Measurements from ENCODE around the gene CHRD. TPM values are rescaled to one million over a fixed set of nuclear protein-coding genes. Genes with fewer than 3 reads are reported as not detected.

CHRD gene
- total and polyA plus RNA-seq, 9 of the 15 experiments (the other 6 are each of a cell fraction or from before 2014, with no cell fraction given), result 0.11 to 1.3 (median 0.59) TPM; not detected in 3

DNA sequence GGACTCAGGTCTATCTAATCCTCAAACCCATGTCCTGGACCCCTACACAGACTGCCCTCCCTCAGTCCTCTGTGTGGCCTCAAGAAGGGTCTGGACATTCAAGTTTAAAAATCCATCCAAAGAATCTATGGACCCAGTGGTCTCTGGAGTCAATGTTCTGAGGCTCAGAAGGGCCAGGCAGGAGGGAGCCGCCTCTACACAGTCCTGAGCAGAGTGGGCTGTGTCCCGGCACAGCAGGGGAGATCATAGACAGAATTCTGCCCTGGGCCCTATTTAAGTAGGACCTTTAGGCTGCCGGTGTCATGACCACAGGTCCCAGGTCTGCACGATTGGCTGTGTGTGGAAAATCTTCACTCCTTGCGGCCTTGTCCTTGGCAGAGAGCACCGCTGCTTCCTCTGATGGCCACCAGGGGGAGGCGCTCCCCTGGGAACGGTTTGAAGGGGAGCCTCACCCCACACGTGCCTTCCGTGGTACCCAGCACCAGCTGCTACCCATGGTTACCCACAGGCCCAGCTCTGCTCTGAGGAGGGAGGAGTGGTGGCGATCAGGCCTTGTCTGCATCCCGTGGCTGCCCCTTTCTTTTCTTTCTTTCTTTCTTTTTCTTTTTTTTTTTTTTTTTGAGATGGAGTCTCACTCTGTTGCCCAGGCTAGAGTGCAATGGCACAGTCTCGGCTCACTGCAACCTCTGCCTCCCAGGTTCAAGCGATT is 37.9 kb downstream of the CHRD start (continued):
- TF ChIP-seq, protein P1, sequence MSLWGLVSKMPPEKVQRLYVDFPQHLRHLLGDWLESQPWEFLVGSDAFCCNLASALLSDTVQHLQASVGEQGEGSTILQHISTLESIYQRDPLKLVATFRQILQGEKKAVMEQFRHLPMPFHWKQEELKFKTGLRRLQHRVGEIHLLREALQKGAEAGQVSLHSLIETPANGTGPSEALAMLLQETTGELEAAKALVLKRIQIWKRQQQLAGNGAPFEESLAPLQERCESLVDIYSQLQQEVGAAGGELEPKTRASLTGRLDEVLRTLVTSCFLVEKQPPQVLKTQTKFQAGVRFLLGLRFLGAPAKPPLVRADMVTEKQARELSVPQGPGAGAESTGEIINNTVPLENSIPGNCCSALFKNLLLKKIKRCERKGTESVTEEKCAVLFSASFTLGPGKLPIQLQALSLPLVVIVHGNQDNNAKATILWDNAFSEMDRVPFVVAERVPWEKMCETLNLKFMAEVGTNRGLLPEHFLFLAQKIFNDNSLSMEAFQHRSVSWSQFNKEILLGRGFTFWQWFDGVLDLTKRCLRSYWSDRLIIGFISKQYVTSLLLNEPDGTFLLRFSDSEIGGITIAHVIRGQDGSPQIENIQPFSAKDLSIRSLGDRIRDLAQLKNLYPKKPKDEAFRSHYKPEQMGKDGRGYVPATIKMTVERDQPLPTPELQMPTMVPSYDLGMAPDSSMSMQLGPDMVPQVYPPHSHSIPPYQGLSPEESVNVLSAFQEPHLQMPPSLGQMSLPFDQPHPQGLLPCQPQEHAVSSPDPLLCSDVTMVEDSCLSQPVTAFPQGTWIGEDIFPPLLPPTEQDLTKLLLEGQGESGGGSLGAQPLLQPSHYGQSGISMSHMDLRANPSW (CRISPR knock-in tag; IDR thresholded peaks at IDR 0.05), result no peak
- no peak for TF ChIP-seq NEUROD1 (IDR thresholded peaks at IDR 0.05; ENCODE audit: borderline replicate concordance, low read depth, low read length, partially characterized antibody)
- TF ChIP-seq, protein P2, sequence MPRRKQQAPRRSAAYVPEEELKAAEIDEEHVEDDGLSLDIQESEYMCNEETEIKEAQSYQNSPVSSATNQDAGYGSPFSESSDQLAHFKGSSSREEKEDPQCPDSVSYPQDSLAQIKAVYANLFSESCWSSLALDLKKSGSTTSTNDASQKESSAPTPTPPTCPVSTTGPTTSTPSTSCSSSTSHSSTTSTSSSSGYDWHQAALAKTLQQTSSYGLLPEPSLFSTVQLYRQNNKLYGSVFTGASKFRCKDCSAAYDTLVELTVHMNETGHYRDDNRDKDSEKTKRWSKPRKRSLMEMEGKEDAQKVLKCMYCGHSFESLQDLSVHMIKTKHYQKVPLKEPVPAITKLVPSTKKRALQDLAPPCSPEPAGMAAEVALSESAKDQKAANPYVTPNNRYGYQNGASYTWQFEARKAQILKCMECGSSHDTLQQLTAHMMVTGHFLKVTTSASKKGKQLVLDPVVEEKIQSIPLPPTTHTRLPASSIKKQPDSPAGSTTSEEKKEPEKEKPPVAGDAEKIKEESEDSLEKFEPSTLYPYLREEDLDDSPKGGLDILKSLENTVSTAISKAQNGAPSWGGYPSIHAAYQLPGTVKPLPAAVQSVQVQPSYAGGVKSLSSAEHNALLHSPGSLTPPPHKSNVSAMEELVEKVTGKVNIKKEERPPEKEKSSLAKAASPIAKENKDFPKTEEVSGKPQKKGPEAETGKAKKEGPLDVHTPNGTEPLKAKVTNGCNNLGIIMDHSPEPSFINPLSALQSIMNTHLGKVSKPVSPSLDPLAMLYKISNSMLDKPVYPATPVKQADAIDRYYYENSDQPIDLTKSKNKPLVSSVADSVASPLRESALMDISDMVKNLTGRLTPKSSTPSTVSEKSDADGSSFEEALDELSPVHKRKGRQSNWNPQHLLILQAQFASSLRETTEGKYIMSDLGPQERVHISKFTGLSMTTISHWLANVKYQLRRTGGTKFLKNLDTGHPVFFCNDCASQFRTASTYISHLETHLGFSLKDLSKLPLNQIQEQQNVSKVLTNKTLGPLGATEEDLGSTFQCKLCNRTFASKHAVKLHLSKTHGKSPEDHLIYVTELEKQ (CRISPR knock-in tag; IDR thresholded peaks at IDR 0.05), result no peak
- TF ChIP-seq MAZ (CRISPR knock-in tag; conservative IDR thresholded peaks at IDR 0.05 in 1 of 2, IDR thresholded peaks at IDR 0.05 in 1 of 2), result no peak
- no peak for TF ChIP-seq RBM15 (IDR thresholded peaks at IDR 0.05; ENCODE audit: insufficient read depth, low read length)
- no peak for TF ChIP-seq NFXL1 (CRISPR knock-in tag; IDR thresholded peaks at IDR 0.05)
- TF ChIP-seq, protein P3, sequence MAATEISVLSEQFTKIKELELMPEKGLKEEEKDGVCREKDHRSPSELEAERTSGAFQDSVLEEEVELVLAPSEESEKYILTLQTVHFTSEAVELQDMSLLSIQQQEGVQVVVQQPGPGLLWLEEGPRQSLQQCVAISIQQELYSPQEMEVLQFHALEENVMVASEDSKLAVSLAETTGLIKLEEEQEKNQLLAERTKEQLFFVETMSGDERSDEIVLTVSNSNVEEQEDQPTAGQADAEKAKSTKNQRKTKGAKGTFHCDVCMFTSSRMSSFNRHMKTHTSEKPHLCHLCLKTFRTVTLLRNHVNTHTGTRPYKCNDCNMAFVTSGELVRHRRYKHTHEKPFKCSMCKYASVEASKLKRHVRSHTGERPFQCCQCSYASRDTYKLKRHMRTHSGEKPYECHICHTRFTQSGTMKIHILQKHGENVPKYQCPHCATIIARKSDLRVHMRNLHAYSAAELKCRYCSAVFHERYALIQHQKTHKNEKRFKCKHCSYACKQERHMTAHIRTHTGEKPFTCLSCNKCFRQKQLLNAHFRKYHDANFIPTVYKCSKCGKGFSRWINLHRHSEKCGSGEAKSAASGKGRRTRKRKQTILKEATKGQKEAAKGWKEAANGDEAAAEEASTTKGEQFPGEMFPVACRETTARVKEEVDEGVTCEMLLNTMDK (IDR thresholded peaks at IDR 0.05; ENCODE audit: borderline replicate concordance, insufficient read depth, low read depth, low read length, poor library complexity, severe bottlenecking), result peak; percentile 40
- TF ChIP-seq HOXB6 (CRISPR knock-in tag; IDR thresholded peaks at IDR 0.05; ENCODE audit: borderline replicate concordance), result no peak
- TF ChIP-seq, protein P4, sequence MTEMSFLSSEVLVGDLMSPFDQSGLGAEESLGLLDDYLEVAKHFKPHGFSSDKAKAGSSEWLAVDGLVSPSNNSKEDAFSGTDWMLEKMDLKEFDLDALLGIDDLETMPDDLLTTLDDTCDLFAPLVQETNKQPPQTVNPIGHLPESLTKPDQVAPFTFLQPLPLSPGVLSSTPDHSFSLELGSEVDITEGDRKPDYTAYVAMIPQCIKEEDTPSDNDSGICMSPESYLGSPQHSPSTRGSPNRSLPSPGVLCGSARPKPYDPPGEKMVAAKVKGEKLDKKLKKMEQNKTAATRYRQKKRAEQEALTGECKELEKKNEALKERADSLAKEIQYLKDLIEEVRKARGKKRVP (CRISPR knock-in tag; IDR thresholded peaks at IDR 0.05), result no peak
- no peak for TF ChIP-seq NCOA1 (IDR thresholded peaks at IDR 0.05; ENCODE audit: low read depth)
- TF ChIP-seq SP1 (CRISPR knock-in tag; IDR thresholded peaks at IDR 0.05), result no peak
- no peak for TF ChIP-seq RHOXF2B (CRISPR knock-in tag; conservative IDR thresholded peaks at IDR 0.05)
- peak; percentile 73; the same call in 1 of the 2 replicates for TF ChIP-seq XRCC5 (IDR thresholded peaks at IDR 0.05; ENCODE audit: low read depth, low read length)
- TF ChIP-seq ZNF408 (CRISPR knock-in tag; IDR thresholded peaks at IDR 0.05; ENCODE audit: low read depth), result no peak
- TF ChIP-seq MTF1 (CRISPR knock-in tag; IDR thresholded peaks at IDR 0.05; ENCODE audit: borderline replicate concordance), result no peak
- no peak for TF ChIP-seq JUND (IDR thresholded peaks at IDR 0.05; ENCODE audit: borderline replicate concordance, low read depth, low read length)
- no peak for TF ChIP-seq JUND (tag; IDR thresholded peaks at IDR 0.05; ENCODE audit: borderline replicate concordance, low read depth, low read length)
- TF ChIP-seq BMI1 (IDR thresholded peaks at IDR 0.05; ENCODE audit: low read length), result no peak
- no peak for TF ChIP-seq U2AF1 (optimal IDR thresholded peaks at IDR 0.05; ENCODE audit: low read depth, low read length)

Measured in K562 (cell line).